NCI-H2196 treated with DMSO at 0.1 percent for 48 hours (cell line): ENCODE measurements around the gene ELP5.

Source experiments
- DNase-seq: peaks from one replicate; lab custom pipeline; 2025; ENCODE audit not compliant: unreplicated experiment; lab: John Stamatoyannopoulos, UW

The ELP5 gene, protein sequence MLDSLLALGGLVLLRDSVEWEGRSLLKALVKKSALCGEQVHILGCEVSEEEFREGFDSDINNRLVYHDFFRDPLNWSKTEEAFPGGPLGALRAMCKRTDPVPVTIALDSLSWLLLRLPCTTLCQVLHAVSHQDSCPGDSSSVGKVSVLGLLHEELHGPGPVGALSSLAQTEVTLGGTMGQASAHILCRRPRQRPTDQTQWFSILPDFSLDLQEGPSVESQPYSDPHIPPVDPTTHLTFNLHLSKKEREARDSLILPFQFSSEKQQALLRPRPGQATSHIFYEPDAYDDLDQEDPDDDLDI

DNA sequence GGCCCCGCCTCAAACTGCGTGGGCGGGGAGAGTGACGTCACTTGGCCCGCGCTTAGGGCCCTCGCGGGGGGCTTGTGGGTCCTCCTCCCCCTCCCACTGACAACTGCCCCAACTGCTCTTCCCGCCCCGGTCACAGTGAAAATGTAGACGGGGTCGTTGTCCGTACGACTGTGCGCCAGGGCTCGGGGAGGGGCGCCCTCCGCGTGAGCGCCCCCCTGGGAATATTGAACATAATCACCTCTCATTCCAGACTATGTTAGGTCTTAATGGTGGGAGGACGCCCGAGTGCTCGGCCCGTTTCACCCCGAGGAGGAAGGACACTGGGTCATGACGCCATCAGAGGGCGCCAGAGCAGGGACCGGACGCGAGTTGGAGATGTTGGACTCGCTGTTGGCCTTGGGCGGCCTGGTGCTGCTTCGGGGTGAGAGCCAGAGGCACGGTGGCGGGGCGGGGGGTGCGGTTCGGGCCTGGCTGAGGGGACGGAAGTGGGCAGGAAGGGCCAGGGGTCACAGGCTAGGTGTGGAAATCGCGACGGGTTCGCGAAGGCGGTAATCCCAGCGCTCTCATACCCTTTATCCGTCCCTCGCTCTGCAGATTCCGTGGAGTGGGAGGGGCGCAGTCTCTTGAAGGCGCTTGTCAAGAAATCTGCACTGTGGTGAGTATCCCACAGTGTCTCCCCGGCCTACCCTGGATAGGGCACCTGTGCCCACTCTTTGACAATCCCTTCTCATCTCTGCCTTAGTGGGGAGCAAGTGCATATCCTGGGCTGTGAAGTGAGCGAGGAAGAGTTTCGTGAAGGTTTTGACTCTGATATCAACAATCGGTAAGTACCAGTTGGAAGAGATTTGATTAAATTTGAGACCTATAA lies at the start of gene ELP5:
Gene ELP5, plus strand, starts transcription at position 40 of the 868 bp plus-strand sequence. Its CDS starts 336 bp downstream, at position 376.
- DNase-seq = peak; percentile 58

DNA sequence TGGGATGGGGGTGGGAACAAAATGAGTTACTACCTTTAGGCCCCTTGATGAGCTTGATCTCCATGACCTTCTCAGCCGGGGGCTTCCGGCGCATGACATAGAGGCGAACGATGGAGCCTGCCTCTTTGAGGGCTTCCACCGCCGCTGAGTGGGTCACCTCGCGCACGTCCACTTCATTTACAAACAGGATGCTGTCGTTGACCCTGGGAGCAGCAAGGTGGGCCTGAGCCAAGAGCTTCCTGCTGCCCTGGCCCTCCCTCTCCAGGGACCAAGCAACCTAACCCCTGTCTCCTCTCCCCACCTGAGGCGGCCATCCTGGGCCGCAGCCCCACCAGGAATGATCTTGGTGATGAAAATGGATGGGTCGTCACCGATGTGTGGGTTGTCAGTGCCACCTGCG lies 48.6 kb upstream of the ELP5 start:
- DNase-seq = no peak

DNA sequence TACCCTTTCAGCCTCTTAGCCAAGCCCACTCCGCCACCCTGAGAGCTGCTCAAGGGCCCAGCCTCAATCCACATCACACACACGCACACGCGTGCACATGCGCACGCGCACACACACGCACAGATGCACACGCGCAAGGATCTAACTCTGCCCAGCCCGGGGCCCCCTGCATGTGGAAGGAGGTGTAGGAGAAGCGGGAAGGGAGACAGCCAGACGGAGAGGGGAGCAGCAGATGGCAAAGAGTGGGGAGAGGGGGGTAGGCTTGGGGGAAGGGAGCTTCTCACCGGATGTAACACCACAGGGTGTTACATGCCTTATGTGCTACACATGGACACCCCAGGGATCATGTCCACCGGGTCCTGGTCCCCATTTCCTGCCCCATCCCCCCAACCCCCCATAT lies 47.7 kb upstream of the ELP5 start:
- no peak for DNase-seq

DNA sequence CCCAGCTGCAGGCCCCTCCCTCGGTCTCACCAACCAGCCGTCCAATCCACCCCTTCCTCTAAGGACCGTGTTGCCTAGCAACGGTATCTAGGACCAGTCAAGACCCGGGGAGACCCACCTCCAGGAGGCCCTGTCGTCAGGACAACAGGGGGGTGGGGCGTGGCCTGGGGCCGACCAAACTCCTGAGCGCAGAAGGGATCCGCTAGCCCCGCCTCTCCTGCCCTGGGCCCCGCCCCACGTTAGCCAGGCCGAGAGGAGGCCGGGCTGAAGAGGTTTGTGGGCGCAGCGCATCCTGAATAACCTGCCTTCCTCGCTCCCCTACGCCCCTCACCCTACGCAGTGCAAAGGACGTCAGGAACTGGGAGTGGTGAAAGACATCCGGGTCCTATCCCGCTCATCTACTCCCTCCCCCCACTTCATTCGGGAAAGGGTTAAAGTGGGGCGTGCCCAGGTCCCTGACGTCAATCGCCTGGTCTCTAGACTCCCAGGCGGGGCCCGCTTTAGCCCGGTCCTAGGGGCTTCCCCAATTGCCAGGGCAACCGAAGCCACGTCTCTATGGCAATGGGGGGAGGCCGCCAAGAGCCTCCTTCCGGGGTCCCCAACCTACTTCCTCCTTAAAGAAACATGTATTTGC lies 47.1 kb upstream of the ELP5 start:
- DNase-seq = peak; percentile 56

DNA sequence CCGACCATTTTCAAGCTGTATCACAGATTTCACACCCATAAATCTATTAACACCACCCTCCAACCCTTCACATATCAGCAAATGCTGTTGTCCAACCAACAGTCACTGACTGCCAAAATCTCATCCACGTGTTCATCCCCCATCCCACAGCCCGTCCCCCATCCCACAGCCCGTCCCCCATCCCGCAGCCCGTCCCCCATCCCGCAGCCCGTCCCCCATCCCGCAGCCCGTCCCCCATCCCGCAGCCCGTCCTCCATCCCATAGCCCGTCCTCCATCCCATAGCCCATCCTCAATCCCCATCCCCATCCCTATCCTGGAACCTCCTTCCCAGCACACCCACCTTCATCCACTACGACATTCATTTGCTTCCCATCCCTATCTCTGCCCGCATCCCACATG lies 46.5 kb upstream of the ELP5 start:
- no peak for DNase-seq

DNA sequence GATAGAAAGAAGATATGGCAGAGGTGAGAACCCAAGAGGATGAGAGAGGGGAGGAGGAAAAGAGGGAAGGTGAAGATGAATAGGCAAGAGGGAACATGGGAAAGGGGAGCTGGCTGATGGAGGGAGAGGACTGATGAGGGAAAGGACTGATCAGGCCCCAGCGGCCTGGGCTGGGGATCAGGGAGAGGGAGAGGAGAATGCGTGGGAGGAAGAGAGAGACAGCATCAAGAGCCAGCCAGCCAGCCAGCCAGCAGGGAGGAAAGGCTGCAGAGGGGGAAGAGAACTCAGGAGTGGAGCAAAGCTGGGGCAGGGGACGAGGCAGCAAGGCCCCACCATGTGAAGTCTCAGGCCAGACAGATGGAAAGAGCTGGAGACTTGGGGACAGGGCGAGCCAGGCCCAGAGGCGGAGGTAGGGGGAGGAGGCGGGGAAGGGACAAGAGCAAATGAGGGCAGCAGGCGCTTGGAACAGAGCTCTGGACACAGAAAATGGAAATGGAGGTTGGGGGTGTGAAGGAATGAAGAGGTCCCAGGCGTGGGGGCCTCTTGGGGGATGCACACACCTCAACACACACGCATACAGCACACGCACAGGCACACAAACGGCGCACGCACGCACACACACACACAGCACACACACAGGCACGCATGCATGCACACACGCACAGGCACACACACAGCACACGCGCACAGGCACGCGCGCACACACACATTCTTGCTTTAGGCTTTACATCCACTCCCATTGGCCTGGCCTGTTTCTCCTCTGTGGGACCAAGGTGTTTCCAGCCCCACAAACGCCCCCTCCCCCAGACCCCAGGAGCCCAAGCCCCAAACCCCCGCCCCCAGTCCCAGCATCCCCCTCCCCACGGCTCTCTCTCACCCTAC lies 44.7 kb upstream of the ELP5 start:
- no peak for DNase-seq

DNA sequence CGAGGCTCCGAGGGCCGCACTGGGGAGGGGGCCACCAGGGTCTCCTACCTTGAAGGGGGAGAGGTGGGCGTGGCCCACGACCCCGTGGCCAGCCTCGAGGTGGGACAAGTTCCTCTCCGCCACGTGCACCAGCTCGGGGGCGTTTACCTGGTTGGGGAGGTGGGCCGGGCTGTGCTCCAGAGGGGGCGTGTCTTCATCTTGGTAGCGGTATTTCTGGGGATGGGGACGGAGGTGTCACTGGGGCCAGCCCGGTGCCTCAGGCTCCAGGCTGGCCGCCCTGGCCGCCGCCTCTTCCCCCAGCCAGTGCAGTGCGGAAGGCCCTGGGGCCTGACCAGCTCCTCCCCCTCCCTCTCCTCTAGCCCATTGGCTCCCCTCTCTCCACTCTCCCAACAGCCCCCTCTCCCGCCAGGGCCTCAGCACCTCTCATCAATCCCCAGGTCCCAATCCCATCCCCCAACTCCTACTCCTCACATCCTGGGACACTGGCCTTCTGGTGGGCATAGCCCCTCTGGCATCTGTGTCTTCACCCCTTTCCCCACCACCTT lies 43.9 kb upstream of the ELP5 start:
- DNase-seq = no peak

DNA sequence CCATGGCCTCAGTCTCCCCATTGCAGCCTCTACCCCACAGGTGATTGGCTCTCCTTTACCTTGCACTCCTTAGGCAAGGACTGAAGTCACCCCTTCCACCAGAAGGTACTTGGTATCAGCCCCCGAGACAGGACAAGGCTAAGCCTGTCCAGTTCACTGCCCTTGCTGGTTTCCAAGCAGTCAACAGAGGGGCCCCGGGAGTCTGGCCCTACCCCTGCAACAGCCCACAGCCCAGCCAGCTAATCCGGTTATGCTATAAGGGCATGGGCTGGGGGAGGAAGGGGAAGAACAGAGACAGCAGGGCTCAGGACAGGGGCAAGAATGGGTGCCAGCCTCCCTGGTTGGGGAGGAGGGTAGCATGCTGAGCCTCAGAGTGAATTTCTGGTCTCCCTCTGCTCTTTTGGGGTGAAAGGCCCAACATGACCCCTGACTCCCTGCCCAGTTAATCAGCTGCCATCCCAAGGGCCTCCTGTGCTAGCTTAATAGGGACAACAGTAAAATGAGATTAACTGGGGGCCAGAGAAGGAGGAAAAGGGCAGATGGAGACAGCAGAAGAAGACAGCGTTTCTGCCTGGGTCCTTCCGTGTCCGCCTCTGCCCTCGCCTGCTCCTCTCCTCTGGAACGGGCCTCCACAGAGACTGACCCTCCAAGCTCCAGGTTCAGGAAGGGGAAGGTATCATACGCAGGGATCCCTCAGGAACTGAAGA lies 43.1 kb upstream of the ELP5 start:
- DNase-seq = no peak

DNA sequence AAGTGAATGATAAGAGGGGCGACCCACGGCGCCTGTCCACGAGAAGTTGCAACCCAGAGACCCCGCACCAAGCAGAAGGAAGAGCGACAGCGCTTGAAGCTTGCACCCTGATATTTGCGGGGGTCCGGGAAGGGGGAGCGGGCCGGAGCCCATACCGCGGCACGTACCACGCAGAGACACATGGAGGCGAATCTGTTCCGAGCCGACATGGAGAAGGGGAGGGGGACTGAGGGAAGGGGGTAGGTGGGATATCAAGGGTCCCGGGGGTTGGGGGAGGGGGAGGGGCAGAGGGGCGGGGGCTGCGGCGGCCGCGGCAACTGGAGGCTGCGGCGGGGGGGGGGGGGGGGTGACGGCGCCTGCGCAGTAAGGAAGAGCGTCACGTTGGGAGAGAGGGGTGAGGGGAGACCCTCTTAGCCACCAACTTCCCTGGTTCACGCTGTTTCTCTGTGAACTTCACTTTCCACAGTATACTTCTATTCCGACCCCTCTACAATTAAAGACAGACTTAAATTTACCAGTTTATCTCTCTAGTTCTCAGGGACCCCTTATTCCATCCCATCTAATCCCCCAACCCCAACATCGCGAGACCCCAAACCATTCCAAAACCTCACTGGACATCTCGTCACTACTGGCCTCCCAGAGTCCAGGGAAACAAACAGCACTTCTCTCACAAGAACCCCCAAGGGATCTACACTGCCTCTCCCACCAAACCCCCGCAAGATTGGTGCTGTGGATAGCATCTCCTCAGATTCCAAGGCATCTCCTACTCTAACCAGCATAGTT lies 40.3 kb upstream of the ELP5 start:
- DNase-seq = no peak

DNA sequence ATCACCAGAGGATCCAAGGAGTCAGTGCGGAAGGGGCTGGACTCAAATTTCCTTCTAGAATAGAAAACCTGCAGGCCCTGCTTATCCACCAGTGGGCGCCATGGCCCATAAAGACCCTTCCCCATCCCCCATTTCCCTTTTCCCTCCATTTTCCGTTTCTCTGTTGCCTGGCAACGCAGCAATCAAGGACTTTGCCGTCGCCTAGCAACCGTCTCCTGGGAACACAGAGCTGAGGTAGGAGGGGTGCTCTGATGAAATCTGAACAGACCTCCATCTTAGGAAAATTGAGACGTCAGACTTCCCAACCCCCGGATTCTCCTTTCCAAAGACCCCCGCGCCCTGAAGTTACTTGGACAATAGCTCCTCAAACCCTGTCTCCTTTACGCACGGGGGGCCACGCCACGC lies 38.1 kb upstream of the ELP5 start:
- peak; percentile 79 for DNase-seq

DNA sequence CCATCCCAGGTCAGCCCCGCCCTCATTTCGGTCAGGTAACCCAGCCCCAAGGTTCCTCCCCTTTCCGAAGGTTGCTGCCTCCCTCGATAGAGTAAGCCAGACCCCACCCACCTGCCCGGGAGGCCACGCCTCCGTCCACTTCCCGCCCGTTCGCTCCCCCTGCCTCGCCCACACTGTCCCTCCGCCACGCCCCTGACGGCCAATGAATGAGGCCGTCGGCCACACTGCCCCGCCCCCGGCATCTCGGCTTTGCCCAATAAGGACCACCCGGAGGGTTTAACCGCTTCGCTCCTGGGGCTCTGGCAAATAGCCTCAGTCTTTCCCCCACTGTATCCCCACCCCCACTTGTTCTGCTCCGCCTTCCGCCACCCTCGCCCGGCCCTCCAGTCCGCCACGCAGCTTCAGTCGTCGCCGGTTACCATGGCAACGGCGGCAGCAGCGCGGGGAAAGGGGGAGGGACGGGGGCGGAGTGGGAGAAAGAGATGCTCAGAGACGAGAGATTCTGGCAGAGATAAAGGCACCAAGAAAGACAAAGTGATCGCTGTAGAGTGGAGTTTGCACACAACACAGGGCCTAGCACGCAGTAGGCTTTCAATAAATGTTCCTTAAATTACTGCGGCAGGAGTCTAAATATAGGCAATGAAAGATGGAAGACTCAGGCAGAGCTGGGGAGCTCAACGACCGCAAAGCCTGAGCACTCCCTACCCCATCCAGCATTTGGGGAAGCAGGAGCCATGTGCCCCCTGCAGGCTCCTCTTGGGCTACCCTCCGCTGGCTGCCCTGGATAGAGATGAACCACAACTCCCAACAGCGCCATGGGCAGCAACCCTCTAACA lies 37.5 kb upstream of the ELP5 start:
- peak; percentile 89 for DNase-seq

DNA sequence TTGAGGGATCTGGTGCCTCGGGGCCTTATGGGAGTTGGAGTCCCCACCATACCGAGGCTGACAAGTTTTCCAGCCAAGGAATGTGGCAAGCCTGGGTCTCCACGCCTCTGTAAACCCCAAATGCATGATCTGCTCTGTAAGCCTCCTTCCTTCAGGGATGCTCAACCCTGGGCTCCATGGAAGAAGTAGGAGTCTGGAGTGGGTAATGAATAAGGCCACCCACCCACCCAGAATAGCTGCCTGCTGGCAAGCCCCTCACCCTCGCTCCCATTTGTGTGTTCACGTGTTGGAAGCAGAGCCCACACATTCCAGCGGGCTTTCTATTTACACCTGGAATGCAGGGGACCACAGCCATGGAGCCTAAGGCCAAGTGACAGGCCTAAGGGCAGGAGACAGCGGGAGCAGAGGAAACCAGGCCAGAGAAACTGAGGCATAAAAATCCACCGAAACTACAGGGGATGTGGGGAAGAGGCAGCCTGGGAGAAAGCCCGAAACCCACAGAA lies 36.8 kb upstream of the ELP5 start:
- DNase-seq = no peak

DNA sequence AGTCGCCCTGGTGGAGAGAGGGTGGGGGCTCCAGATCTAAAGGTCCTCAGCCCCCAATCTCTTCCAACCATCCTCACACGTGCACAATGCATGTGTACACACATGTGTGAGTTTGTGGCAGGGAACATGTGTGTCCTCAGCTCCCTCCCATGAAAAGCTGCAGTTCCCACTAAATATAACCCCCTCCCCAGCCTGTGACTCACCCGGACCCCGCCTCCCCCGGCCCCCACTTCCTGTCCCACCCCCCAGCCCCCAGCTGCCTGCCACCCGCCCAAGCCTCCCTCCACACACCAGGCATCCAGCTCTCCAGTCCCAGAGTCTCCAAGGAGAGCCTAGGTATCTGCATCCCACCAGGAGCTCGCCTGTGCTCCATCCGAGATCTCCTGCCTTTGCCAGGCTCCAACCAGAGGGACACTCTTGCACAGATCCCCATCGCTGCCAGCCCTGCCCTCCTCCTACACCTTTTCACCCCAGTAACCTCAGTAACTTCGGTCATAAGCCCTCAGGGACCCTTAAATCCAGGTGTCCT lies 36.3 kb upstream of the ELP5 start:
- no peak for DNase-seq

DNA sequence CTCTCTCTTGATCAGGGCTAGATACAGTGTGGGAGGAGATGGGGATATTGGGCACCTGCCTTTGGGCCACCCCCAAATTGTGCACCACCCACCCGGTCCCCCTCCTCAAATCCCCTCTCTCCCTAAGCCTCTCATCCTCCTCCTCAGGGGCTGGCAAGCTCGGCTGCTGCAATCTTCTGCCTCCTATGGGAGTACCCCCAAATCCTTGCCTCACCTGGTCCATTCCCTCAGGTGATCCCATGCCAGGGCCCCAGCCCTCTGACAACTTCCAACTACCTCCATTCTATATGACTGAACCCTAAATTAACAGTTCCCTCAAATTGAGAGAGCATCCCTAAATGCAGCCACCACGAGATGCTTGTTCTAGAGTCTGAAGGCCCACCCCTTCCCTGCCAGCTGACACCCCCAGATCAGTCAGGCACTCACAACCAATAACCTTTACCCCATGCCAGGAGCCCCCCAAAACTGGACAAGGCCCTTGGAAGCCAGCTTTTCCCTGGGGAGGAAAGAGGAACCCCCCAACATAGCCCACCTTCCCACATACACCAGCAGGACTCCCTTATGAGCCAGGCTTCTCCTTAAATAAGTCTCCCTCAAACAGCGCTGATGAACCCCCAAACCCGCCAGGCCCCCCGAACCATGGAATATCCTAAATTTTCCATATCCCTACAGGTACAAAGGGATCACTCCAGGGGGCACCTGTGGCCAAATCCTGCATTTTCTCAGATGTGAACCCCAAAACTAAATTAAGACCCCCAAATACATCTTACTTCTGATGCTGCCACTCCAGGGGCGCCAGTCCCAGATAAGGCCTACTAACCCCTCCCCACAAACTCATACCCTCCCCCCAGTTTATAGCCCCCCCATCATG lies 35.5 kb upstream of the ELP5 start:
- DNase-seq = no peak

DNA sequence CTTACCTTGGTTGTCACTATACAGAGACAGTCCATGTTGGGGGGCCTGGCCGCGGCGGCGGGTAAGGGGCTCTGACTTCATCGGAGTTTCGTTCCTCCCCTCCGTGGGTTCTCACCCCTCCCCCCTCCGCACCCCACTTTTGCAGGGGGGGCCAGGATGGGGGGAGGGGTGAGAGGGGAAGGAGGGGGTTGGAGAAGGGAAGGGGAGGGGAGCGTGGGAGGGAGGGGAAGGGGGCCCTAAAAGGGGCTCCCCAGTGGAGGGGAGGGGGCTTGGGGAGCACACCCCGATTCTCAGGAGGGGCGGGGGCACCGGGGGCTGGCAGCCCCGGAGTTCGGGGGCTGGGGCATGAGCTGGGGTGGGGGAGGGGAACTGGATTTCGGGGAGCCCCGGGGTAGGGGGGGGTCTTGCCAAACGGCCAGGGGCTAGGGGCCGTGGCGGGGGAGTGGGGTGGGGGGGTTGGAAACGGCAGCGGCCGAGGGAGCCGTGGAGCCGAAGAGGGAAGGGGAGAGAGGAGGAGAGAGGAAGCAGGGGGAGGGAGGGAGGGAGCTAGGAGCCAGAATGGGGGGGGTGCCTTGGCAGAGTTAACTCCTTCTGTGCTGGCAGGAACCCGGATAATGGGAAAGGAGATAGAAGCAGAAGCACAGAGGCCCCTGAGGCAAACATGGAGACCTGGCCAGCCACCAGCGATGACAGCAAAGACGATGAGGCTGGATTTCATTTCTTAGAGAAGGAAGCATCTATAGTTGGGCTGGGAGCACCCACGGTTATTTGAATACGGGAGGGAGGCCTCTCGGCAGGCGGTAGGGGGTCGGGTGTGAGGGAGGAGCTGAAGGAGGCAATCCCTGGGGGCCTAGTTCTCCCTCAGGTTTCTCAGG lies 34.7 kb upstream of the ELP5 start:
- no peak for DNase-seq

DNA sequence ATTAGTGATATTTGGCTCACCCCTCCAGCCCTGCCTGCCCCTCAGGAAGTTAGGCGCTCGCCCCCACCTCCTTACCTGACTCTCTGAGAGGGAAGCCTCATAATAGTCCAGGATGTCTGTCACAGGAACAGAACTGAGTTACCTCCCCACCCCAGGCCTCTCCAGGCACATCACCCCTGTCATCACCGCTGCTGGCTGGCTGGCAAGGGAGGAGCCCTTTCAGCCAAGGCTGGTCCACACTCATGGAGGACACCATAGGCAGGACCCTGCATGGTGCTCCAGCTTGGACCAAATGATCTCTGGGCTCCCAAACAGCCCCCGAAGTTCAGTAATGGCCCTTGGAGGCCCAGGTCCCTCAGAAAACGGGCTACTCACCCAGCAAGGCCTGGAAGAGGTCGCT lies 33.8 kb upstream of the ELP5 start:
- no peak for DNase-seq
